Smooth muscle cell (in vitro differentiated cells): Measurements from ENCODE around the gene KLHL15. TPM values are rescaled to one million over a fixed set of nuclear protein-coding genes. Genes with fewer than 3 reads are reported as not detected.
A peak's percentile ranks its signal among the peaks of the same experiment; 100 is the strongest.

Experiments used
- DNase-seq: peaks from one replicate; lab custom pipeline; 2025; ENCODE audit not compliant: unreplicated experiment; lab: John Stamatoyannopoulos, UW
- H2AFZ ChIP-seq: fragments of 200-600 bp; sonication (generic); 2 replicates; pipeline ENCODE4 v1.6.0; 2016; ENCODE audit warnings: antibody characterized with exemption, low read depth, mild to moderate bottlenecking
- H3F3A ChIP-seq: fragments of 200-600 bp; sonication (generic); 2 replicates; pipeline ENCODE4 v1.6.0; 2017; ENCODE audit warnings: antibody characterized with exemption, low read depth
- H3K27ac ChIP-seq: fragments of 200-600 bp; sonication (generic); 2 replicates; pipeline ENCODE4 v1.5.1; 2016; ENCODE audit warnings: low read depth, mild to moderate bottlenecking
- H3K27me3 ChIP-seq: fragments of 200-600 bp; sonication (generic); 2 replicates; pipeline ENCODE4 v1.6.1; 2016; ENCODE audit warnings: low read depth, mild to moderate bottlenecking
- H3K36me3 ChIP-seq: fragments of 200-600 bp; sonication (generic); 2 replicates; pipeline ENCODE4 v1.5.1; 2016; ENCODE audit warnings: low read depth
- H3K4me1 ChIP-seq: fragments of 200-600 bp; sonication (generic); 2 replicates; pipeline ENCODE4 v1.5.1; 2016; ENCODE audit warnings: low read depth
- H3K4me2 ChIP-seq: fragments of 200-600 bp; sonication (generic); 2 replicates; pipeline ENCODE4 v1.6.0; 2016; ENCODE audit warnings: mild to moderate bottlenecking
- H3K4me3 ChIP-seq: fragments of 200-600 bp; sonication (generic); 2 replicates; pipeline ENCODE4 v1.5.1; 2016; ENCODE audit warnings: mild to moderate bottlenecking
- H3K79me2 ChIP-seq: fragments of 200-600 bp; sonication (generic); 2 replicates; pipeline ENCODE4 v1.6.0; 2016; ENCODE audit warnings: low read depth, mild to moderate bottlenecking
- H3K9ac ChIP-seq: fragments of 200-600 bp; sonication (generic); 2 replicates; pipeline ENCODE4 v1.6.0; 2016; ENCODE audit warnings: low read depth
- H3K9me3 ChIP-seq: fragments of 200-600 bp; sonication (generic); replicated peaks from 2 replicates; pipeline ENCODE4 v1.5.1; 2016; ENCODE audit warnings: low read depth
- H4K20me1 ChIP-seq: fragments of 200-600 bp; sonication (generic); 2 replicates; pipeline ENCODE4 v1.6.0; 2016; ENCODE audit warnings: low read depth
- CTCF ChIP-seq: fragments of 200-600 bp; sonication (generic); IDR thresholded peaks from 2 replicates; pipeline ENCODE4 v1.5.1; 2017; ENCODE audit warnings: borderline replicate concordance, mild to moderate bottlenecking, antibody characterized with exemption; ENCODE audit not compliant: insufficient read depth, poor library complexity, severe bottlenecking
- WGBS: methylation state at CpG from one replicate; pipeline ENCODE4 v1.1.7; 2016; ENCODE audit warnings: low lambda C conversion rate; 5-methylcytosine and 5-hydroxymethylcytosine counted together
- polyA plus RNA-seq: library from polyadenylated mRNA; unstranded; fragments of >200 nt; fragmentation: Nextera tagmentation; extraction: Ambion mirVana; gene quantifications from 2 replicates; pipeline ENCODE4 v1.2.1, GENCODE V29; 2016
- total RNA-seq: library from RNA; depleted of rRNA; stranded (reverse); fragments of >200 nt; gene quantifications from 2 replicates; pipeline ENCODE4 v1.2.3, GENCODE V29; 2014

The KLHL15 gene
- total and polyA plus RNA-seq, 2 experiments from 2014 or later: 16.8 to 53.3 TPM

GRCh38 chrX:24025741-24026403 is 1.1 kb downstream of the KLHL15 start:
- WGBS: 5% methylated on average over 19 of the region's 46 CpGs
- Histone ChIP-seq H3K9me3 (no peaks in the 10 kb centered on the region), H3K4me3 (peak overlapping the region; percentile 84), H3K79me2 (peaks cover 42% of the 10 kb centered on the region), H2AFZ (peak overlapping the region; percentile 96), H4K20me1 (peaks cover 36% of the 10 kb centered on the region), H3K36me3 (no peaks in the 10 kb centered on the region), H3K4me2 (peak overlapping the region; percentile 90), H3K27me3 (no peaks in the 10 kb centered on the region), H3K4me1 (peaks cover 14% of the 10 kb centered on the region), H3K27ac (peak overlapping the region; percentile 100), H3K9ac (peak overlapping the region; percentile 98), H3F3A (no peaks in the 10 kb centered on the region)
- no peak for TF ChIP-seq CTCF
- no peak for DNase-seq

- Histone ChIP-seq H3K4me1 (peaks cover 20% of the 10 kb centered on the region), H3K27me3 (no peaks in the 10 kb centered on the region), H3K9me3 (no peaks in the 10 kb centered on the region), H3K79me2 (peaks cover 50% of the 10 kb centered on the region), H4K20me1 (peaks cover 44% of the 10 kb centered on the region), H3K36me3 (no peaks in the 10 kb centered on the region), H2AFZ (no peak overlapping the region), H3K4me3 (peak overlapping the region; percentile 84), H3K4me2 (peak overlapping the region; percentile 90), H3F3A (no peaks in the 10 kb centered on the region), H3K27ac (peak overlapping the region; percentile 100), H3K9ac (peak overlapping the region; percentile 98)
- DNase-seq: peak; percentile 91
- WGBS: under 1% methylated on average over 51 of the region's 111 CpGs
- peak; percentile 26 for TF ChIP-seq CTCF
These were observed 1.9 kb downstream of the KLHL15 start for GRCh38 chrX:24024819-24025740.

GRCh38 chrX:24023972-24024669 is 2.9 kb downstream of the KLHL15 start:
- 2% methylated on average over 19 of the region's 19 CpGs for WGBS
- TF ChIP-seq CTCF: no peak
- H3K27me3 ChIP-seq: no peaks in the 10 kb centered on the region
- H3K27ac ChIP-seq: peak overlapping the region; percentile 100
- H3K4me1 ChIP-seq: peaks cover 20% of the 10 kb centered on the region
- H2AFZ ChIP-seq: no peak overlapping the region
- peak overlapping the region; percentile 90 for H3K9ac ChIP-seq
- H3F3A ChIP-seq: no peaks in the 10 kb centered on the region
- H3K4me2 ChIP-seq: peak overlapping the region; percentile 88
- peak overlapping the region; percentile 84 for H3K4me3 ChIP-seq
- H4K20me1 ChIP-seq: peaks cover 53% of the 10 kb centered on the region
- no peaks in the 10 kb centered on the region for H3K36me3 ChIP-seq
- no peaks in the 10 kb centered on the region for H3K9me3 ChIP-seq
- peaks cover 60% of the 10 kb centered on the region for H3K79me2 ChIP-seq
- no peak for DNase-seq
